Measurements from ENCODE around the gene IGHMBP2. TPM values are rescaled to one million over a fixed set of nuclear protein-coding genes. Genes with fewer than 3 reads are reported as not detected.

The IGHMBP2 gene
- total RNA-seq, 2 donors from 2014 or later: 8.5 to 8.8 TPM

DNA sequence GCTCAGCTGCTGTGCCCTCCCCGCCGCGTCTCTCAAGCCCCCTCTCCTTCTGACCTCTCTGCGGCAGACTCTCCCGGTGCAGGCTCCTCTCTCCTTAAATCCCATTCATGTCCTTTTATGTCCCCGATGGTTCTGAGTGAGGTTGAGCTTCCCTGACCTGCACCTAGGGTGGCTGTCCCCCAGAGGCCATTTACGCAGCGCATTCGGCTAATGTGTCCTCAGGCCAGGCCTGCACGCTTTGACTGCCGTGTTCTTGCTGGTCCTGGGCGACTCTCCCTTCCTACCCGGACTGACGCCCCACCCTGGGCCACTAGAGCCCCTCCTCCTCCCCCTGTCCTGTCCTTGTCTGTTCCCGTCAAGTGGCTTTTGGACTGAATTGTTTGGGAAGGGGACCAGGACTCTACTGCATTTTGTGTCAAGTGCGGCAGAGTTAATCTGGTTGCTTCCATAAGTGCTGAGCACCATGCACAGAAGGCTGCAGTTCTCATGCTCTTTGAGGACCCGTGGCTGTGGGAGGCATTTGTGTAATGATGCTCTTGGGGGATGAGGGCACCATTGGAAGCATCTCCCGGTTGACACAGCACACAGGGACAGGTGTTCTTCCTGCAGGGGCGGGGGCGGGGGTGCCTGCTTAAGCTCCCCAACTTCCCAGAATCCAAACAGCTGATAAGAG lies 37.1 kb downstream of the IGHMBP2 start:
- peaks cover 44% of the 10 kb centered on the region for H3K36me3 ChIP-seq
- H3K27ac ChIP-seq: no peak overlapping the region
- DNase-seq (ENCODE audit: low spot score): no peak
- peaks cover 0 to 7% of the 10 kb centered on the region in 2 donors for H3K4me1 ChIP-seq
- TF ChIP-seq, protein P1, sequence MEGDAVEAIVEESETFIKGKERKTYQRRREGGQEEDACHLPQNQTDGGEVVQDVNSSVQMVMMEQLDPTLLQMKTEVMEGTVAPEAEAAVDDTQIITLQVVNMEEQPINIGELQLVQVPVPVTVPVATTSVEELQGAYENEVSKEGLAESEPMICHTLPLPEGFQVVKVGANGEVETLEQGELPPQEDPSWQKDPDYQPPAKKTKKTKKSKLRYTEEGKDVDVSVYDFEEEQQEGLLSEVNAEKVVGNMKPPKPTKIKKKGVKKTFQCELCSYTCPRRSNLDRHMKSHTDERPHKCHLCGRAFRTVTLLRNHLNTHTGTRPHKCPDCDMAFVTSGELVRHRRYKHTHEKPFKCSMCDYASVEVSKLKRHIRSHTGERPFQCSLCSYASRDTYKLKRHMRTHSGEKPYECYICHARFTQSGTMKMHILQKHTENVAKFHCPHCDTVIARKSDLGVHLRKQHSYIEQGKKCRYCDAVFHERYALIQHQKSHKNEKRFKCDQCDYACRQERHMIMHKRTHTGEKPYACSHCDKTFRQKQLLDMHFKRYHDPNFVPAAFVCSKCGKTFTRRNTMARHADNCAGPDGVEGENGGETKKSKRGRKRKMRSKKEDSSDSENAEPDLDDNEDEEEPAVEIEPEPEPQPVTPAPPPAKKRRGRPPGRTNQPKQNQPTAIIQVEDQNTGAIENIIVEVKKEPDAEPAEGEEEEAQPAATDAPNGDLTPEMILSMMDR (IDR thresholded peaks at IDR 0.05): no peak
- H3K4me3 ChIP-seq: no peak overlapping the region
- no peaks in the 10 kb centered on the region for H3K9me3 ChIP-seq
- H3K27me3 ChIP-seq: no peaks in the 10 kb centered on the region

DNA sequence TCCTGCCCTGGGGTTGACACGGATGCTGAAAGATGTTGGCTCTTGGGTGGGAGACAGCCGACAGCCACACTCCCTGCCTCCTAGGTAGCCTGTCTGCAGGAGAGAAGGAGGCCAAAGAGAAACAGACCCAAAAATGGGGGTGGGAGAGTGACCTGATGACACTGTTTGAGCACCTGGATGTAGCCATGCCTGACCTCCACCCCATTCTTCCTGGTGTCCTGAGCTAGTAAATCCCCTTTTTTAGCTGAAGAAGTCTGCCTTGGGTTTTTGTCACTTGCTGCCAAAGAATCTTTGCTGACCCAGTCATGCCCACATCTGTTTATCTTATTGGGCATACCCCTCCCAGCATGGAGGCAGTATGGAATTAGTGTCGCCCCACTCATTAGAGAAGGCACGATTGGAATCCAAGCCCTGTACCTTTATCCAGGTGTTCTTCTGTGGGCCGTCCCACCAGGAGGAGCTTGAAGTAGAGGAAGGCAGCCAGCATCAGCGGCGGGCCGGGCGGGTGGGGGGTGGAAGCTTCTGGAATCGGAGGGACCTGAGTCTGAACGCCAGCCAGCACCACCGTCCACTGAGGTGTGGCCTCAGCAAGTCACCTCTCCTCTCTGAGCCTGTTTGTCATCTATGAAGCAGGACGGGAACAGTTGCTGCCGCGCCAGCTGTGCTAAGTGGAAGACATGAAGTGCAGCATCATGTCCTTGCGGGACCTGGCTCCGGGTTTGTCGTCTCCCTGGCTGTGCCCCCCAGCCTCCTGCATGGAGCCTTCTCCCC lies 37.8 kb downstream of the IGHMBP2 start:
- no peak for DNase-seq (ENCODE audit: low spot score)
- TF ChIP-seq, protein P1 (IDR thresholded peaks at IDR 0.05): no peak
- H3K27ac ChIP-seq: no peak overlapping the region
- H3K4me1 ChIP-seq: peaks cover 0 to 15% of the 10 kb centered on the region in 2 donors
- H3K27me3 ChIP-seq: no peaks in the 10 kb centered on the region
- H3K9me3 ChIP-seq: no peaks in the 10 kb centered on the region
- H3K36me3 ChIP-seq: peaks cover 37% of the 10 kb centered on the region
- H3K4me3 ChIP-seq: no peak overlapping the region

DNA sequence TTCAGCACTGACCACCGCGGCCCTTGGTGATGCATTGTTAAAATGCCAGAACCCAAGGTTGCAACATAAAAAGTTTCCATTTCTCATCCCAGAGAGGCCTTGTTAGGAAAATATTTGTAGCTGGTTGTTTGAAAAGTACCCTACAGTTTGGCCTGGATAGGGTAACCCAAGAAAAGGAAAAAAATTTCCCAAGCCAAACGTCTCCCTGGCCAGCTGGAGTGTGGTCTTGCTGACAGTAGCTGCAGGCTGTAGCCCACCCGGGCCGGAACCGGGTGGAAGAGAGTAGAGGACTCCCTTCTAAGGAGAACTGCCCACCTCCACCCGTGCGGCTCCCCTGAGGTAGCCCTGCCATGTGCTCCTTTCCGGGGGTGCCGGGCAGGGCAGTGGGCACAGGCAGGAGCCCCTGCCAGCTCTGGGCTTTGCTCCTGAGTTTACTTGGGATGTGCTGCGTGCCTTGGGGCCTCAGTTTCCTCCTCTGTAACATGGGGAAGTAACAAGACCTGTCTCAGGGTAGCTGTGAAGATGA lies 38.5 kb downstream of the IGHMBP2 start:
- no peak for DNase-seq (ENCODE audit: low spot score)
- H3K4me1 ChIP-seq: peaks cover 0 to 21% of the 10 kb centered on the region in 2 donors

DNA sequence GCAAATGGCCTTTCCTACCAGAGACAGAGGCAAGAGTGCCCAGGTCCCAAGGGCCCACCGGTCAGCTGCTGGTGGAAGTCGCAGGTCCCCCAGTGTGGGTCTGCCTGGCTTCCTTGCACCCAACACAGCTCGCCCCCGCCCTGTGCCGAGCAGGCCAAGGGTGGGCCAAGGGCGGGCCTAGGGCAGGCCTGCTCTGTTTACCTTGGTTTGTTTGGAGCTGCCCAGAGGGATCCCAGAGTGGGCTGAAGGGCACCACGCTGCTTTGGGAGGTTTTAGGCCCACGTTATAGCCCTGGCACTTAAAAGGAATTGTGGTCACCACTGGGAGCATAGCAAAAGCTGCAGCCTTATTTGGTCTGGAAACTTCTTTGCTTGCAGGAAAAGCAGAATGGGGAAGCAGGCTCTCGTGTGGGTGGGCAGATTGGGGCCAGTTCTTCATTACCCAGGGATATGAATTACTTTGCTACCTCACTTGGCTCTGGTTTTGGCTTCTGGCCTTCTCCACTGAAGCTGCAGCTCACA lies 39.1 kb downstream of the IGHMBP2 start:
- H3K27ac ChIP-seq: peak overlapping the region; percentile 11 to 36
- no peak for DNase-seq (ENCODE audit: low spot score)

More for the DNA sequence above, 38.5 kb downstream of the IGHMBP2 start:
- Histone ChIP-seq H3K9me3 (no peaks in the 10 kb centered on the region), H3K4me3 (no peak overlapping the region), H3K36me3 (peaks cover 30% of the 10 kb centered on the region), H3K27ac (peak overlapping the region; percentile 11 to 36), H3K27me3 (no peaks in the 10 kb centered on the region)
- TF ChIP-seq, protein P1 (IDR thresholded peaks at IDR 0.05): no peak

DNA sequence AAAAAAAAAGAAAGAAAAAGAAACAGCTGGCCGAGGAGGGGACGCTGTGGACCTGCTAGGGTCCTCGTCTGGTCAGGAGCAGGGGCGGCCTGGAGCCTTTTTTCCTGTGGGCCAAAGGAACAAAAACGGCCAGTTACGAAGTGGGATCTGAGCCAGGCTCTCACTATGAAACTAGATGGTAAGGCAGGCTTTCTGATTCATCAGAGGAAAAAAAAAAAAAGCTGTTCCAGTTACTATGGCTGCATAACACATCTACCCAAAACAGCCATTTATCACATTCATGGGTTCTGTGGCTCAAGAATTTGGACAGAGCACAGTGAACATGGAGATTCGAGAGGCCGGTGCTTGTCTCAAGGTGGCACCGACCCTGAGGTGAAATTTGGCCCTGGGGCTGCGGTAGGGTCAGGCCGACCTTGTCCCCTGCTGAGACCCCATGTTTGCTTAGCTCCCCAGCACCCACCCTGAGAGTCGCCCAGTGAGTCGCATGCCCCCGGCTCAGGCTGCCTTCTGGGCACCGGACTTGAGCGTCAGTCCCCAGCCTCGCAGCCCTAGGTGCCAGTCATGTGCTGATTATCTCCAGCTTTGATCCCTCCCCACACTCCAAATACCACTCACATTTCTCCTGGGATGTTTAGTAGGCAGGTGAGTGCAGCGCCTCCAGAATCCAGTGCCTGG lies 42.9 kb downstream of the IGHMBP2 start:
- DNase-seq (ENCODE audit: low spot score): peak; percentile 59
- Histone ChIP-seq H3K9me3 (no peaks in the 10 kb centered on the region), H3K27me3 (no peaks in the 10 kb centered on the region), H3K36me3 (no peaks in the 10 kb centered on the region), H3K4me3 (no peak overlapping the region), H3K27ac (peak overlapping the region; percentile 6 to 16), H3K4me1 (peaks cover 0 to 21% of the 10 kb centered on the region in 2 donors)
- TF ChIP-seq, protein P1 (IDR thresholded peaks at IDR 0.05): no peak

More for the DNA sequence above, 39.1 kb downstream of the IGHMBP2 start:
- Histone ChIP-seq H3K9me3 (no peaks in the 10 kb centered on the region), H3K27me3 (no peaks in the 10 kb centered on the region), H3K4me3 (no peak overlapping the region), H3K4me1 (peaks cover 0 to 21% of the 10 kb centered on the region in 2 donors), H3K36me3 (peaks cover 24% of the 10 kb centered on the region)
- TF ChIP-seq, protein P1 (IDR thresholded peaks at IDR 0.05): no peak

Data from right atrium auricular region (tissue), 2 donors.